ENCODE measurements around the gene TMEM178B.

GRCh38 chr7:141193066-141193465 lies 119.2 kb downstream of the TMEM178B start:
- TF ChIP-seq CTCF (IDR thresholded peaks at IDR 0.05) (no peak), POLR2A (IDR thresholded peaks at IDR 0.05) (no peak)

All from right lobe of liver (tissue), 4 donors.